Brain microvascular endothelial cell (primary cell): ENCODE data around the gene HDAC7.

Source experiments
- DNase-seq: peaks from one replicate; pipeline ENCODE4 v3.0.0-alpha.2; 2020
- H3K27ac ChIP-seq: fragments of 250-450 bp; sonication (Bioruptor Pico); 2 replicates; pipeline ENCODE4 v1.5.1; 2020; ENCODE audit warnings: mild to moderate bottlenecking, moderate library complexity
- H3K27me3 ChIP-seq: fragments of 250-450 bp; sonication (Bioruptor Pico); replicated peaks from 2 replicates; pipeline ENCODE4 v1.5.1; 2020; ENCODE audit warnings: mild to moderate bottlenecking
- H3K36me3 ChIP-seq: fragments of 250-450 bp; sonication (Bioruptor Pico); replicated peaks from 2 replicates; pipeline ENCODE4 v1.5.1; 2020; ENCODE audit warnings: mild to moderate bottlenecking
- H3K4me3 ChIP-seq: 2 replicates; pipeline ENCODE4 v1.5.1; 2011; ENCODE audit warnings: low read depth, mild to moderate bottlenecking, control low read depth, low read length, moderate library complexity
- CTCF ChIP-seq: IDR thresholded peaks from 2 replicates; pipeline ENCODE4 v1.5.1; 2011; ENCODE audit warnings: low read depth, mild to moderate bottlenecking, moderate library complexity, low read length, control low read depth, inconsistent platforms; ENCODE audit errors: missing control alignments
- in situ Hi-C: cut with HindIII; loops from 2 replicates; pipeline ENCODE4 v1.10.0; 2017; ENCODE audit warnings: low sequenced_read_pairs, low pct_ligation_motif_present

The HDAC7 gene

GRCh38 chr12:47805417-47805816 is 14.3 kb downstream of the HDAC7 start:
- H3K4me3 ChIP-seq, result no peak overlapping the region
- DNase-seq, result no peak
- in situ Hi-C loops, result no loop called here
- no peaks in the 10 kb centered on the region for H3K27me3 ChIP-seq
- H3K36me3 ChIP-seq, result peaks cover 16% of the 10 kb centered on the region
- peak overlapping the region; percentile 17 for H3K27ac ChIP-seq
- TF ChIP-seq CTCF, result no peak

- Histone ChIP-seq H3K27ac (no peak overlapping the region), H3K36me3 (peaks cover 16% of the 10 kb centered on the region), H3K4me3 (no peak overlapping the region), H3K27me3 (no peaks in the 10 kb centered on the region)
- in situ Hi-C loops, result no loop called here
- no peak for TF ChIP-seq CTCF
- no peak for DNase-seq
These were observed 15.5 kb downstream of the HDAC7 start for GRCh38 chr12:47804171-47804570.

GRCh38 chr12:47803191-47803875 is 16.4 kb downstream of the HDAC7 start:
- H3K27me3 ChIP-seq, result no peaks in the 10 kb centered on the region
- in situ Hi-C loops, result no loop called here
- no peak overlapping the region for H3K27ac ChIP-seq
- peaks cover 19% of the 10 kb centered on the region for H3K36me3 ChIP-seq
- no peak for DNase-seq
- no peak overlapping the region for H3K4me3 ChIP-seq
- no peak for TF ChIP-seq CTCF

GRCh38 chr12:47802312-47802711 is 17.4 kb downstream of the HDAC7 start:
- in situ Hi-C loops, result no loop called here
- Histone ChIP-seq H3K4me3 (no peak overlapping the region), H3K36me3 (peaks cover 26% of the 10 kb centered on the region), H3K27ac (no peak overlapping the region), H3K27me3 (no peaks in the 10 kb centered on the region)
- TF ChIP-seq CTCF, result peak; percentile 60
- no peak for DNase-seq

- no peak overlapping the region for H3K27ac ChIP-seq
- H3K27me3 ChIP-seq, result no peaks in the 10 kb centered on the region
- no peak for DNase-seq
- TF ChIP-seq CTCF, result no peak
- H3K36me3 ChIP-seq, result peaks cover 29% of the 10 kb centered on the region
- H3K4me3 ChIP-seq, result no peak overlapping the region
- in situ Hi-C loops, result no loop called here
These were observed 17.8 kb downstream of the HDAC7 start for GRCh38 chr12:47801904-47802246.
